C1 segment of cervical spinal cord (tissue), 14 donors: ENCODE data around the gene NELFB.

ENCODE experiments used
- DNase-seq, 14 donors: peaks; one replicate each; lab custom pipeline; 2025; lab: John Stamatoyannopoulos, UW

Gene NELFB

GRCh38 chr9:137314561-137315560 lies 59.7 kb downstream of the NELFB start:
- DNase-seq: no peak

DNA sequence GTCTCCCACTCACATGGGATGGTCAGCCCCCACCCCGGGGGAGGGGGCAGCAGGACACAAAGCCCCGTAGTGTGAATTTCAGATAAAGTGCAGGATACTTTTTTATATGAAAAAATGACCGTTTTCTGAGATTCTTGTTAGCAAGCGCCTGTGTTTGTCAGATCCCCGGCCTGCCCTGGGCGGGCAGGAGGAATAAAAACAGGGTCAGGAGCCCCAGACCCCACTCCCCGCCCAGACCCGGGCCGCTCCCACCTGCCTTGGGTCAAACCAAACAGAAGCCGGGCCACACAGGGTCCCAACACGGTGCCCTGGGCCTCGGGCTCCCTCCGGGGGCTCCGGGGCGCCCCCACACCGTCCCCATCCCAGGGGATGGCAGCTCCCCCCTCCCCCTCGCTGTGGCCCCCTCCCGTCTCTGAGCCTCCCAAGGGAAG lies 60.5 kb downstream of the NELFB start:
- DNase-seq: no peak

- DNase-seq: no peak
These were observed 61.2 kb downstream of the NELFB start for GRCh38 chr9:137316012-137316981.

GRCh38 chr9:137317021-137317717 lies 62.0 kb downstream of the NELFB start:
- no peak for DNase-seq

DNA sequence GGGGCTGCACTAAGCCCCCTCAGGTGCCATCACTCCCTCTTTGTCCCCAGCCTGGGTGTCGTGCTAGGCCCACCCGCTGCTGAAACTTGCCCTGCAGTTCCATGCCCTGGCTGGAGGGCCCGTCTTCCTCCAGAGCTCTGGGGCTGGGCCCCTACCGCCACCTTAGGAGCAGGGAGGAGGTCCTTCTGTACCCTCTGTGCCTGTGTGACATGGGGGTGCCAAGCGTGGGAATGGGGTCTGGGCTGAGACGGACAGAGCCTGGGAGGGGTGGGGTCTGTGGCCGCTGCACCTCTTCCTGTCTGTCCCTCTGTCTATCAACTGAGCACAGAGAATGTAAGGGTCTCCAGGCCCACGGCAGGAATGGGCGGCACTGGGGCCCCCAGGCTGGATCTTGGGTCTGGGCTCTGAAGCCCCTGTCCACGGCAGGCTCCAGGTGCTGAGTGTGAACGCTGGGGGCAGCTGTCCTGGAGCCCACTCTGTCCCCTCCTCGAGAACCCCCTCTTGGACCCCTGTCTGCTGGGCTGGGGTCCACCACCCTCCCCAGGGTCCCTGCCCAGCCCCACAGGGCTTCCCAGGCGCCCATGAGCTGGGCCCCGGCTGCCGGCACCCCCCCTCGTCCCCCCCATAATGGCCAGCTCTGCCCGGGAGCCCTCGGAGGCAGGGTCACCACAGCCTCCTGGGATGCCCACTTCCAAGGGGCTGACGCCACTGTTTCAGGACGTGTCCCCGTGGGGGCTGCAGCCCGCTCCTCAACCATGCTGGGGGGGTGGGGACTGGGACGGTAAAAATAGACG lies 62.8 kb downstream of the NELFB start:
- DNase-seq: no peak

DNA sequence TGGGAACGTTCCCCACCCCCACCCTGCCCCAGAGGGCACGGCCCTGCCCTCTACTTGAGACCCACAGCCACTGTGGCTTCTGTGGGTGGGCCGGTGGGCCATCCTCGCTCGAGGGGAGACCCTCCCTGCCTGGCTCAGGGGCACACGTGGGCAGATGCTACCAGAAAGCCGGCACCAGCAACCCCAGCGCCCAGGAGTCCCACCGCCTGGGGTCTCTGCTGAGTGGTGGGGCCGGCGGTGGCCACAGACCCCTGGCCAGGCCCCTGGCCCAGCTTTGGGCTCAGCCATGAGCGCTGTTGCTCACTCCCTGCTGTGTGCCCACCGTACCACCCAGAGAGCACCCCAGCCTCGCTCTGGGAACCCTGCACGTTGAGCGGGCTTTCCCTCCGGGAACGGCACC lies 63.5 kb downstream of the NELFB start:
- DNase-seq: no peak

DNA sequence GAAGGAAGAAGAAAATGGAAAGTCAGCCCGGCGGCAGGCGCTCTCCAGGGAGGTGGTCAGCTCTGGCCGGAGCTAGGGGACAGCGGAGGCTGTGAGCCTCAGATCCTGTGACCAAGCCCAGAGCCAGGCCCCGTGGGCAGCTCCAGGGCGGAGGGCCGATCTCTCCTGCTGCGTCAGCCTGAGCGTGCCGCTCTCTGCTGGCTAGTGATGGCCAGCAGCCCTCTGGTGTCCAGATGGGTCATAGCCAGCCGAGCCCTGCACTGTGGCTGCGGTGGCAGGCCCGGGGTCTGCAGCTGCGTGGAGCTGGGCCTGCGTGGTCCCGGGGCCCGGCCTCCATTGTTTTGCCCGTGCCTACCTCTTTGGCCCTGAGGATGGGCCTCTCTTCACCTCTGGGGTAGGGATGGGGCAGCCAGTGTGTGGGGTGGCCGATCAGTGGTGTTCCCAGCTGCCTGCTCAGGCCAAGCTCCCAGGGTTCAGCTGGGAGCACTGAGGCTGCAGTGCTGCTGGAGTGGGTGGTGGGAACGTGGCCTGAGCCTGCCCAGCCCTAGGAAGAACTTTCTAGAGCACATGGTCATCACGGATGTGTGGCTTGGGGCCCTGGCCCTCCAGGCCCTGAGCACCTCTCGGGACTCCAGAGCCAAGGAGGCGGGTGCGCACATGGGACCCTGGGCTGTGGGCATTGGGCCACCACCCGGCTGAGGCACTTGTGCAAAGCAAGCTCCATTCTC lies 64.0 kb downstream of the NELFB start:
- DNase-seq: peak in 8 of 14 donors; percentile 18 to 77 (median 50)

DNA sequence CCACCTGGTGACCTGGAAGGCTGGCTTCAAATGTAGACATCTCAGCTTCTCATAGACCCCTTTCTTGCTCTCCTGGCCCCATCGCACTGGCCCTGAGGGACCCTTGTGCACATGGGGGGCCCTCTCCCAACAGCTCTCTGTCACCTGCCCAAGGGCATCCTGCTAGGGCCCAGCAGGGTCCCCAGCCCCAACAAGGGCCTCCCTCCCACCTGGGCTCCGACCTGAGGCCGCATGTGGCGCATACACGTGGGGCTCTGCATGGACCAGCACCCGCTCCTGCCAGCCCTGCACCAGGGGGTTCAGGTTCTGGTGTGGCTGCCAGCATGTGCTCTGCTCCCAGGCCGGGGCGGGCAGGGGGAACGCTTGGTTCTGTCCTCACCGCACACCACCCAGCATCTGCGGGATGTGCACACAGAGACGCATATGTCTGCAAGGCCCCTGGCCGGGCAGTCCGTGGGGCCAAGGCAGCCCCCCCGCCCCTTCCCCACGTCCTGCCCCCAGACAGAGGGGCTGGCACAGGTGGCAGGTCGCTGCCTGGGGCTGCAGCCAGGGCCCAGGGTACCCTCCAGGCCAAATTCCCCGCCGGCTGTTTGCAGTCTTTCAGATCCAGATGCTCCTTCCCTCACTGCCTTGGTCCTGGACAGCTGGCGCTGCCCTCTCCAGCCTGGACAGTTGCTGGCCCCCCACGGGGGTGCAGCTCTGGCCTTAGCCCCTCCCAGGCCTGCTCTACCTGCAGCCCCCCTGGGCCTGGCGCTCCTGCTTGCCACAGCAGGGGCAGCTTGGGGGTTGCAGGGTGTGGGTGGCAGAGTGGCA lies 64.8 kb downstream of the NELFB start:
- DNase-seq: no peak

GRCh38 chr9:137320555-137321384 lies 65.6 kb downstream of the NELFB start:
- DNase-seq: no peak

- DNase-seq: no peak
These were observed 66.7 kb downstream of the NELFB start for GRCh38 chr9:137321726-137322361.
